DOHH2 (cell line): Measurements from ENCODE around the gene TESK2.

Source experiments
- EZH2phosphoT487 ChIP-seq: fragments of 200-600 bp; sonication (generic); IDR thresholded peaks from 2 replicates; pipeline ENCODE4 v1.6.1; 2017; ENCODE audit warnings: borderline replicate concordance, mild to moderate bottlenecking, antibody characterized with exemption, low read length, moderate library complexity, mixed read lengths
- TF ChIP-seq, protein P1 (sequence below): fragments of 200-600 bp; sonication (generic); IDR thresholded peaks from one replicate; pipeline ENCODE4 v1.5.1; 2014; ENCODE audit warnings: antibody characterized with exemption, mild to moderate bottlenecking, low read depth, low read length; ENCODE audit not compliant: poor library complexity, severe bottlenecking

DNA sequence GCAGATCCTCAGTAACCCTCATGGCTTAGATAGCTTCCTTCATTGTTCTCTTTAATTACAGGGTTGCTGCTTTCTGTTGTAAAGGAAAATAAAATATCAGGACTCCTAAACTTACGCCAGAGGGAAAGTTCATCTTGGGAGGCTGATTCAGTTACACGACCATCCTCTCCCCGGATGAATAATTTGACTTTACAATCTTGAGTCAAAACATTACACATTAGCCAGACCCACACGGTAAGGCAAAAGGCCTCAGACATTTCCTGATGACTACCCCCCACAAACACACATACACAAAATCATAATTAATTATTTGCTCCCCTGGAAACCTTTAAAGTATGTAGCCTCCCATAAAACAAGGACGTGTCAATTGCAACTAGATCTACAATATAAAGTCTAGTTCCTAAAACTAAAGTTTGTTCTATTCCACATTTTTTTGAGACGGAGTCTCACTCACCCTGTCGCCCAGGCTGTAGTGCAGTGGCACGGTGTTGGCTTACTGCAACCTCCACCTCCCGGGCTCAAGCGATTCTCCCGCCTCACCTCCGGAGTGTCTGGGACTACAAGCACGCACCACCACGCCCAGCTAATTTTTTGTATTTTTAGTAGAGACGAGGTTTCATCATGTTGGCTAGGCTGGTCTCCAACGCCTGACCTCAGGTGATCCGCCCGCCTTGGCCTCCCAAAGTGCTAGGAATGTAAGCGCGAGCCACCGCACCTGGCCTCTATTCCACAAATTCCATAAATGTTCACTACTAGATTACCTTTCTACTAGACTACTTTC, 31.6 kb upstream of the TESK2 start:
- TF ChIP-seq, protein P1, sequence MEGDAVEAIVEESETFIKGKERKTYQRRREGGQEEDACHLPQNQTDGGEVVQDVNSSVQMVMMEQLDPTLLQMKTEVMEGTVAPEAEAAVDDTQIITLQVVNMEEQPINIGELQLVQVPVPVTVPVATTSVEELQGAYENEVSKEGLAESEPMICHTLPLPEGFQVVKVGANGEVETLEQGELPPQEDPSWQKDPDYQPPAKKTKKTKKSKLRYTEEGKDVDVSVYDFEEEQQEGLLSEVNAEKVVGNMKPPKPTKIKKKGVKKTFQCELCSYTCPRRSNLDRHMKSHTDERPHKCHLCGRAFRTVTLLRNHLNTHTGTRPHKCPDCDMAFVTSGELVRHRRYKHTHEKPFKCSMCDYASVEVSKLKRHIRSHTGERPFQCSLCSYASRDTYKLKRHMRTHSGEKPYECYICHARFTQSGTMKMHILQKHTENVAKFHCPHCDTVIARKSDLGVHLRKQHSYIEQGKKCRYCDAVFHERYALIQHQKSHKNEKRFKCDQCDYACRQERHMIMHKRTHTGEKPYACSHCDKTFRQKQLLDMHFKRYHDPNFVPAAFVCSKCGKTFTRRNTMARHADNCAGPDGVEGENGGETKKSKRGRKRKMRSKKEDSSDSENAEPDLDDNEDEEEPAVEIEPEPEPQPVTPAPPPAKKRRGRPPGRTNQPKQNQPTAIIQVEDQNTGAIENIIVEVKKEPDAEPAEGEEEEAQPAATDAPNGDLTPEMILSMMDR: no peak
- no peak for TF ChIP-seq EZH2phosphoT487
